Measurements from ENCODE around the gene HDAC8.

DNA sequence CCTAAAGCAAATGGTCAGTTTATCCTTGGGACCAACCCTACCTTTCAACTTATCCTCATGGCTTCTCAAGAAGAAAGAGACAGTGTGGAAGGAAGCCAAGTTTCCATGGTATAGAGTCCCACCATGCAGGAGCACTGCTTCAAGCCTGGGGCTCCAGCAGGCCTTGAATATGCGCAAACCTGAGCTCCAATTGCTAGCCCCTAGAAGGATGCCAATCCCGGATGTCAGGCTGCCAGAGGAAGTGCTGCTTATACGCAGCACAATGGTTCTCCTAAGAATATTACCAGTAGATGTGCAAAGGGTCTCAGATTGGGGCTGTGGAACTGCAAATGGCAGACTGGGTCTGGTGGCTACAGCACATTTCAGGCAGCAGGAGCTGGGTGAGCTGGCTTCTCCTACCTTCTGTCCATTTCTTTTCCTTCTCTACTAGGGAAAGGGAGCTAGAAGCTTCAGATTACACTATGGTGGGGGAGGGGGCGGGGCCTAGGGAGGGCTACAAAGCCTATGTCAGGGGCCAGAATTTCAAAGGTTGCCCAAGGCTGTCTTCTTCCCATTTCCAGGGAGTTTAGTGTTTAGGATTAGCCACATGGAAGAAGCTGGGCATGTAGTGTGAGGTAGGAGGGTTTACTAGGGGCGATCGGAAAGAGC, 226.2 kb downstream of the HDAC8 start:
- no peak for TF ChIP-seq POLR2A (IDR thresholded peaks at IDR 0.05)
- TF ChIP-seq, protein P1, sequence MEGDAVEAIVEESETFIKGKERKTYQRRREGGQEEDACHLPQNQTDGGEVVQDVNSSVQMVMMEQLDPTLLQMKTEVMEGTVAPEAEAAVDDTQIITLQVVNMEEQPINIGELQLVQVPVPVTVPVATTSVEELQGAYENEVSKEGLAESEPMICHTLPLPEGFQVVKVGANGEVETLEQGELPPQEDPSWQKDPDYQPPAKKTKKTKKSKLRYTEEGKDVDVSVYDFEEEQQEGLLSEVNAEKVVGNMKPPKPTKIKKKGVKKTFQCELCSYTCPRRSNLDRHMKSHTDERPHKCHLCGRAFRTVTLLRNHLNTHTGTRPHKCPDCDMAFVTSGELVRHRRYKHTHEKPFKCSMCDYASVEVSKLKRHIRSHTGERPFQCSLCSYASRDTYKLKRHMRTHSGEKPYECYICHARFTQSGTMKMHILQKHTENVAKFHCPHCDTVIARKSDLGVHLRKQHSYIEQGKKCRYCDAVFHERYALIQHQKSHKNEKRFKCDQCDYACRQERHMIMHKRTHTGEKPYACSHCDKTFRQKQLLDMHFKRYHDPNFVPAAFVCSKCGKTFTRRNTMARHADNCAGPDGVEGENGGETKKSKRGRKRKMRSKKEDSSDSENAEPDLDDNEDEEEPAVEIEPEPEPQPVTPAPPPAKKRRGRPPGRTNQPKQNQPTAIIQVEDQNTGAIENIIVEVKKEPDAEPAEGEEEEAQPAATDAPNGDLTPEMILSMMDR (IDR thresholded peaks at IDR 0.05 in 4 of 5, conservative IDR thresholded peaks at IDR 0.05 in 1 of 5): no peak

Data from gastrocnemius medialis (tissue), 4 donors.